SU-DHL-6 (cell line): ENCODE data around the gene VSIG8.
A peak's percentile ranks its signal among the peaks of the same experiment; 100 is the strongest.

Experiments used
- H2AFZ ChIP-seq: fragments of 200-600 bp; sonication (generic); 2 replicates; pipeline ENCODE4 v1.6.1; 2014; ENCODE audit warnings: low read depth, mild to moderate bottlenecking, moderate library complexity, mixed read lengths, antibody characterized with exemption, low read length; ENCODE audit not compliant: severe bottlenecking
- H3F3A ChIP-seq: fragments of 200-600 bp; shearing (Covaris generic); 2 replicates; pipeline ENCODE4 v1.6.0; 2016; ENCODE audit warnings: antibody characterized with exemption, mild to moderate bottlenecking; ENCODE audit not compliant: insufficient read depth
- H3K27ac ChIP-seq: fragments of 200-600 bp; sonication (generic); 2 replicates; pipeline ENCODE4 v1.5.1; 2016; ENCODE audit warnings: low read depth, mild to moderate bottlenecking, low read length, moderate library complexity, mixed read lengths
- H3K27me3 ChIP-seq: fragments of 200-600 bp; sonication (generic), shearing (Covaris generic); 2 replicates; pipeline ENCODE4 v1.6.0; 2014; ENCODE audit warnings: mild to moderate bottlenecking, low read length
- H3K36me3 ChIP-seq: fragments of 200-600 bp; sonication (generic); 2 replicates; pipeline ENCODE4 v1.6.1; 2014; ENCODE audit warnings: mild to moderate bottlenecking, low read length, mixed read lengths
- H3K4me2 ChIP-seq: fragments of 300-600, 200-600 bp; shearing (Covaris generic), sonication (generic); 2 replicates; pipeline ENCODE4 v1.6.0; 2014; ENCODE audit warnings: low read length, low read depth, mild to moderate bottlenecking; ENCODE audit not compliant: poor library complexity, severe bottlenecking
- H3K4me3 ChIP-seq: fragments of 200-600 bp; sonication (generic); 2 replicates; pipeline ENCODE4 v1.5.1; 2014; ENCODE audit warnings: antibody characterized with exemption, low read length, mild to moderate bottlenecking, mixed read lengths; ENCODE audit not compliant: insufficient read depth, poor library complexity, severe bottlenecking
- H3K79me2 ChIP-seq: fragments of 200-600 bp; sonication (generic); 2 replicates; pipeline ENCODE4 v1.6.1; 2014; ENCODE audit warnings: mild to moderate bottlenecking, low read length, moderate library complexity; ENCODE audit not compliant: insufficient read depth
- H3K9ac ChIP-seq: fragments of 200-600 bp; sonication (generic); 2 replicates; pipeline ENCODE4 v1.7.0; 2014; ENCODE audit warnings: mild to moderate bottlenecking, low read length
- H3K9me2 ChIP-seq: fragments of 200-600 bp; sonication (generic); replicated peaks from 2 replicates; pipeline ENCODE4 v1.6.1; 2014; ENCODE audit warnings: low read length; ENCODE audit not compliant: insufficient read depth
- H3K9me3 ChIP-seq: fragments of 200-600 bp; sonication (generic); 2 replicates; pipeline ENCODE4 v1.6.1; 2014; ENCODE audit warnings: low read length, mixed read lengths; ENCODE audit not compliant: insufficient read depth
- H4K20me1 ChIP-seq: fragments of 200-600 bp; sonication (generic); 2 replicates; pipeline ENCODE4 v1.6.1; 2014; ENCODE audit warnings: low read depth, mild to moderate bottlenecking, antibody characterized with exemption, low read length, moderate library complexity, mixed read lengths
- CTCF ChIP-seq: fragments of 200-600 bp; sonication (generic); IDR thresholded peaks from one replicate; pipeline ENCODE4 v1.5.1; 2017; ENCODE audit warnings: antibody characterized with exemption, mild to moderate bottlenecking, low read length, moderate library complexity; ENCODE audit not compliant: insufficient read depth, poor library complexity, severe bottlenecking
- EZH2phosphoT487 ChIP-seq: fragments of 200-600 bp; sonication (generic), shearing (Covaris generic); conservative IDR thresholded peaks from 2 replicates; pipeline ENCODE4 v1.6.1; 2018; ENCODE audit warnings: mild to moderate bottlenecking, antibody characterized with exemption, low read length, moderate library complexity, mixed read lengths

Gene VSIG8

GRCh38 chr1:159862557-159862956 is at the start of gene VSIG8:
Gene VSIG8 (minus strand): TSS chr1:159862657. CDS start chr1:159862521, 136 bp downstream.
- H3K9me2 ChIP-seq: no peaks in the 10 kb centered on the region
- H3K27me3 ChIP-seq: no peaks in the 10 kb centered on the region
- no peak within 1 kb of the TSS for H3K4me3 ChIP-seq
- no peaks in the 10 kb centered on the region for H3F3A ChIP-seq
- H3K4me2 ChIP-seq: no peak within 1 kb of the TSS
- H4K20me1 ChIP-seq: no peaks in the 10 kb centered on the region
- H3K79me2 ChIP-seq: no peaks in the 10 kb centered on the region
- H3K9me3 ChIP-seq: no peaks in the 10 kb centered on the region
- TF ChIP-seq EZH2phosphoT487 (no peak), CTCF (no peak)
- no peaks in the 10 kb centered on the region for H3K36me3 ChIP-seq
- no peak within 1 kb of the TSS for H3K27ac ChIP-seq
- H2AFZ ChIP-seq: no peak within 1 kb of the TSS
- no peak within 1 kb of the TSS for H3K9ac ChIP-seq

GRCh38 chr1:159911326-159912070 is 49.0 kb upstream of the VSIG8 start:
- Histone ChIP-seq H3K27me3 (no peaks in the 10 kb centered on the region), H3K9ac (peak overlapping the region; percentile 17; the same call in 1 of the 2 replicates), H3K4me2 (no peak overlapping the region), H3K4me3 (no peak overlapping the region), H4K20me1 (no peaks in the 10 kb centered on the region), H3K9me3 (no peaks in the 10 kb centered on the region), H3K9me2 (no peaks in the 10 kb centered on the region), H2AFZ (no peak overlapping the region), H3K27ac (no peak overlapping the region), H3K79me2 (no peaks in the 10 kb centered on the region), H3K36me3 (no peaks in the 10 kb centered on the region), H3F3A (0 out of 2 replicates have a peak, but pooled peaks cover 4% of the 10 kb centered on the region)
- TF ChIP-seq CTCF (no peak), EZH2phosphoT487 (no peak)

GRCh38 chr1:159908031-159908940 is 45.8 kb upstream of the VSIG8 start:
- no peak overlapping the region for H2AFZ ChIP-seq
- no peak overlapping the region for H3K9ac ChIP-seq
- no peaks in the 10 kb centered on the region for H3K27me3 ChIP-seq
- H3K4me3 ChIP-seq: no peak overlapping the region
- no peaks in the 10 kb centered on the region for H3F3A ChIP-seq
- no peaks in the 10 kb centered on the region for H3K9me2 ChIP-seq
- no peaks in the 10 kb centered on the region for H4K20me1 ChIP-seq
- no peaks in the 10 kb centered on the region for H3K79me2 ChIP-seq
- H3K4me2 ChIP-seq: no peak overlapping the region
- H3K9me3 ChIP-seq: no peaks in the 10 kb centered on the region
- no peak for TF ChIP-seq CTCF
- no peak for TF ChIP-seq EZH2phosphoT487
- H3K27ac ChIP-seq: no peak overlapping the region
- no peaks in the 10 kb centered on the region for H3K36me3 ChIP-seq
